GM10248 (cell line): ENCODE measurements around the gene KHDC4.

Experiments used
- CTCF ChIA-PET: fragments of 300-600 bp; sonication (Branson Sonifier 250); formaldehyde crosslinking; extraction: SDS; loops from one replicate; lab custom pipeline; 2021; ENCODE audit warnings: antibody characterized with exemption; lab: Yijun Ruan, JAX
- POLR2A ChIA-PET: fragments of 350-650 bp; sonication (Branson Sonifier 250); formaldehyde crosslinking; extraction: SDS; loops from one replicate; lab custom pipeline; 2020; ENCODE audit warnings: antibody characterized with exemption; lab: Yijun Ruan, JAX
- DNase-seq: peaks from one replicate; pipeline ENCODE4 v3.0.0; 2012; ENCODE audit errors: extremely low spot score
- CTCF ChIP-seq: IDR thresholded peaks from 2 replicates; pipeline ENCODE4 v1.5.1; 2012; ENCODE audit warnings: mild to moderate bottlenecking, low read depth; ENCODE audit errors: extremely low read depth, missing control alignments, control extremely low read depth

The KHDC4 gene

GRCh38 chr1:155873860-155874259 is 60.4 kb downstream of the KHDC4 start:
- no peak for TF ChIP-seq CTCF
- ChIA-PET POLR2A (no interaction called here), CTCF (interaction anchor here (1.0 to 5.2 kb wide), 3 partner anchors 9 to 13 kb away, joined by 3 to 27 read pairs (median 3); partner anchors contain the start of gene SYT11)
- no peak for DNase-seq

- DNase-seq: no peak
- ChIA-PET POLR2A (no interaction called here), CTCF (interaction anchor here (1.1 to 5.2 kb wide), 4 partner anchors 12 to 117 kb away, joined by 4 to 27 read pairs (median 5); partner anchors contain the start of gene SYT11)
- TF ChIP-seq CTCF: no peak
Observed at GRCh38 chr1:155872527-155872926, 61.7 kb downstream of the KHDC4 start.

- ChIA-PET POLR2A (no interaction called here), CTCF (interaction anchor here (1.0 to 5.2 kb wide), 4 partner anchors 10 to 119 kb away, joined by 4 to 27 read pairs (median 5); partner anchors contain the start of gene SYT11)
- TF ChIP-seq CTCF: no peak
- no peak for DNase-seq
Observed at GRCh38 chr1:155871390-155871789, 62.8 kb downstream of the KHDC4 start.

GRCh38 chr1:155867766-155868165 is 66.4 kb downstream of the KHDC4 start:
- ChIA-PET POLR2A (interaction anchor here (0.5 kb wide), 1 partner anchor 69 kb away, joined by 3 read pairs; no protein-coding TSS in a partner anchor), CTCF (no interaction called here)
- DNase-seq: no peak
- no peak for TF ChIP-seq CTCF

- DNase-seq: no peak
- POLR2A ChIA-PET: no interaction called here
- TF ChIP-seq CTCF: no peak
- CTCF ChIA-PET: interaction anchor here (0.9 to 1.4 kb wide), 3 partner anchors 14 to 125 kb away, joined by 3 to 4 read pairs (median 4); no protein-coding TSS in a partner anchor
Observed at GRCh38 chr1:155864393-155864792, 69.8 kb downstream of the KHDC4 start.
